PC-9 (cell line): ENCODE results near the gene CETN3.

Experiments
- CTCF ChIP-seq: fragments of 200-600 bp; sonication (generic); conservative IDR thresholded peaks from 2 replicates; pipeline ENCODE4 v1.6.1; 2017; ENCODE audit warnings: mixed run types, antibody characterized with exemption, mild to moderate bottlenecking, moderate library complexity
- EZH2 ChIP-seq: fragments of 200-600 bp; sonication (generic); IDR thresholded peaks from 2 replicates; pipeline ENCODE4 v1.8.0; 2017; ENCODE audit warnings: antibody characterized with exemption, low read depth

GRCh38 chr5:90387508-90387907 is 22.0 kb downstream of the CETN3 start:
- TF ChIP-seq CTCF, result no peak
- TF ChIP-seq EZH2, result no peak
